ENCODE data around the gene SUSD4.
"Not testable (repeated sequence)": the region's sequence is repeated elsewhere in the genome, so short reads cannot be mapped to it uniquely, and the experiment has no call there.

Gene SUSD4

GRCh38 chr1:223403184-223403815, 39.3 kb upstream of the SUSD4 start:
- no peak for TF ChIP-seq CTCF (IDR thresholded peaks at IDR 0.05; ENCODE audit: insufficient read depth, low read length, missing control alignments)
- no peak for DNase-seq (ENCODE audit: low read depth, low spot score)
- POLR2A ChIA-PET, result no interaction called here
- no peak overlapping the region for H3K4me3 ChIP-seq (ENCODE audit: low read depth, low read length)
- CTCF ChIA-PET, result interaction anchor here (1.1 kb wide), 1 partner anchor 269 kb away, joined by 3 read pairs; no protein-coding TSS in a partner anchor

GRCh38 chr1:223402790-223403142, 38.8 kb upstream of the SUSD4 start:
- H3K4me3 ChIP-seq (ENCODE audit: low read depth, low read length), result no peak overlapping the region
- POLR2A ChIA-PET, result no interaction called here
- TF ChIP-seq CTCF (IDR thresholded peaks at IDR 0.05; ENCODE audit: insufficient read depth, low read length, missing control alignments), result no peak
- CTCF ChIA-PET, result no interaction called here
- DNase-seq (ENCODE audit: low read depth, low spot score), result no peak

DNA sequence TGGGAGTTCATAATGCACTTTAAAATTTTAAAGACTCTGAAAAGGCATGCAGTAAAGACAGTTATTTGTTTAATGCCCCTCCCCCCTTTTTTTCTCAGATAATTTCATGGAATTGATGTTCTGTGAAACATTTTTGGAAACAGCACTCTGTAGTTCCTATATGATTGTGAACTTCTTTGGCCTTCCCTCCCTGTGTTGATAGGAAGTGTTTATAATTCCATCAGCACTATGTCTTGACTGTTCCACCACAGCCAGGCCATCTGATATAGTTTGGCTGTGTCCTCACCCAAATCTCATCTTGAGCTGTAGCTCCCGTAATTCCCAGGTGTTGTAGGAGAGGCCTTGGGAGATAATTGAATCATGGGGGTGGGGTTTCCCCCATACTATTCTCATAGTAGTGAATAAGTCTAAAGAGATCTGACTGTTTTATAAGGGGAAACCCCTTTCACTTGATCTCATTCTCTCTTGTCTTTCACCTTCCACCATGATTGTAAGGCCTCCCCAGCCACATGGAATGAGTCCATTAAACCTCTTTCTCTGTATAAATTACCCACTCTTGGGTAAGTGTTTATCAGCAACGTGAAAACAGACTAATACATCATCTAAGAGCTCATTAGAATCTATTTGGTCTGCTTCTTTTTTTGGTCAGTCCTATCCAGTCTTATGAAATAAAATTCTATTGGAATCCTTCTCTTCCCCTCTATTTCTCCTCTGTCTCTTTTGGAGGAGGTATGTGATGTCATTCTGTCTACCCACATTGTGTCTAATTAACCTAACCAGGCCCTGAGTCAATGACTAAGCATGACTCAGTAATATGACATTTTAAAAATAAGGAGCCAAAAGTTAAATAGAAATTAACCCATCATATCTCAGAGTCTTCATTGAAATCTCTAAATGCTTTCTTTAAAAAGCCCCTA, 38.2 kb upstream of the SUSD4 start:
- no peak for TF ChIP-seq CTCF (IDR thresholded peaks at IDR 0.05; ENCODE audit: insufficient read depth, low read length, missing control alignments)
- ChIA-PET POLR2A (no interaction called here), CTCF (no interaction called here)
- DNase-seq (ENCODE audit: low read depth, low spot score), result peak; percentile 31
- H3K4me3 ChIP-seq (ENCODE audit: low read depth, low read length), result no peak overlapping the region

- CTCF ChIA-PET; H3K4me3 ChIP-seq (ENCODE audit: low read depth, low read length); DNase-seq (ENCODE audit: low read depth, low spot score); POLR2A ChIA-PET: not testable (repeated sequence)
Observed at GRCh38 chr1:223399393-223399792, 35.4 kb upstream of the SUSD4 start.

DNA sequence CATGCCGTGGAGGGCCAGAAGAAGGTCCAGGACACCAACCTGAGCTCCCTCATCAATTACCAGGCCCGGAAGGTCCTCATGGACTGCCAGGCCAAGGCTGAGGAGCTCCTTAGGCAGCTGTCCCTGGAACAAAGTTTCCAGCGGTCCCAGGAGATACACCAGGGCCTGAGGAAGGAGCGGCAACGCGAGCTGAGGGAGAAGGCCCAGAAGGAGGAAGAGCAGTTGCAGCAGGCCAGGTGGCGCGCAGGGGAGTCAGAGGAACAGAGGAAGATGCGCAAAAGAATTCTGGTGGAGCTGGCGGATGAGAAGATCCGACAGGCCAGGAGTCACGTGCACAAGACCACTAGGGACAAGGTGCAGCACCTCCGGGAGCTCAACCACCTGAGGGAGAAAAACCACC, 30.7 kb upstream of the SUSD4 start:
- no peak for TF ChIP-seq CTCF (IDR thresholded peaks at IDR 0.05; ENCODE audit: insufficient read depth, low read length, missing control alignments)
- CTCF ChIA-PET, result no interaction called here
- POLR2A ChIA-PET, result no interaction called here
- DNase-seq (ENCODE audit: low read depth, low spot score), result no peak
- no peak overlapping the region for H3K4me3 ChIP-seq (ENCODE audit: low read depth, low read length)

GRCh38 chr1:223394242-223394641, 30.3 kb upstream of the SUSD4 start:
- POLR2A ChIA-PET, result no interaction called here
- no peak for DNase-seq (ENCODE audit: low read depth, low spot score)
- TF ChIP-seq CTCF (IDR thresholded peaks at IDR 0.05; ENCODE audit: insufficient read depth, low read length, missing control alignments), result no peak
- H3K4me3 ChIP-seq (ENCODE audit: low read depth, low read length), result no peak overlapping the region
- CTCF ChIA-PET, result interaction anchor here (0.7 kb wide), 1 partner anchor 260 kb away, joined by 3 read pairs; no protein-coding TSS in a partner anchor

Data from AG04449 (cell line).